K562 (cell line): ENCODE data around the gene CCDC78. TPM values are rescaled to one million over a fixed set of nuclear protein-coding genes. Genes with fewer than 3 reads are reported as not detected.
A peak's percentile ranks its signal among the peaks of the same experiment; 100 is the strongest.

Experiments used
- ATAC-seq: fragments of 200-7000 bp; cut with Tn5 transposase; 3 replicates; pipeline ENCODE4 v1.9.1; 2020; ENCODE audit warnings: moderate library complexity
- BruUV-seq: library from RNA; stranded (reverse); fragments of 400-500 nt; replicated peaks from 2 replicates; lab custom pipeline; 2021; lab: Mats Ljungman, UMichigan
- CTCF ChIA-PET: fragments of 300-600 bp; formaldehyde crosslinking; extraction: SDS; loops from one replicate; lab custom pipeline; 2021; ENCODE audit warnings: low intra/inter-chr PET ratio; lab: Yijun Ruan, JAX
- POLR2A ChIA-PET: fragments of 300-600, 350-650 bp; sonication (Branson Sonifier 250); formaldehyde crosslinking; extraction: SDS; loops from one replicate; lab custom pipeline; 2021; ENCODE audit warnings: antibody characterized with exemption, inconsistent platforms; lab: Yijun Ruan, JAX
- DNase-seq, 4 experiments: peaks; one replicate each; pipeline versions ENCODE4 v3.0.0 to v3.0.0-alpha.2; 2011 to 2018; ENCODE audit warnings: low spot score in 3 of 4, mixed read lengths in 3 of 4; ENCODE audit errors: extremely low read depth in 1 of 4
- FAIRE-seq: peaks from 2 replicates; lab custom pipeline; 2011; peaks lifted over from hg19 to GRCh38; lab: Jason Lieb, UNC
- H2AFZ ChIP-seq: 2 replicates; pipeline ENCODE4 v1.6.0; 2011; ENCODE audit warnings: low read depth, low read length, control low read depth, inconsistent platforms
- H3K27ac ChIP-seq: fragments of 200-600 bp; 3 replicates; pipeline ENCODE4 v1.8.0; 2011; ENCODE audit warnings: low read depth, mild to moderate bottlenecking, control low read depth, inconsistent platforms, low read length, moderate library complexity, mixed read lengths; ENCODE audit errors: extremely low read depth
- H3K27me3 ChIP-seq, 2 experiments: fragments of 300-600 bp in 1 of 2; 2 replicates in 1 of 2; 3 replicates in 1 of 2; pipeline versions ENCODE4 v1.6.0 to v1.8.0; 2011; ENCODE audit warnings: inconsistent platforms in 2 of 2, low read length in 2 of 2, mild to moderate bottlenecking in 1 of 2, mixed read lengths in 1 of 2, moderate library complexity in 1 of 2; ENCODE audit not compliant: control insufficient read depth in 2 of 2, insufficient read depth in 2 of 2
- H3K36me3 ChIP-seq: fragments of 300-600 bp; 3 replicates; pipeline ENCODE4 v1.8.0; 2011; ENCODE audit warnings: mild to moderate bottlenecking, low read length, inconsistent platforms; ENCODE audit not compliant: control insufficient read depth, insufficient read depth
- H3K4me1 ChIP-seq, 2 experiments: fragments of 200-600 bp in 1 of 2; replicated peaks in 1 of 2; 2 replicates in 1 of 2; 3 replicates in 1 of 2; pipeline versions ENCODE4 v1.5.1 to v1.8.0; 2011; ENCODE audit warnings: inconsistent platforms in 2 of 2, low read length in 2 of 2, mild to moderate bottlenecking in 1 of 2, mixed read lengths in 1 of 2, moderate library complexity in 1 of 2; ENCODE audit not compliant: control insufficient read depth in 2 of 2, insufficient read depth in 2 of 2
- H3K4me2 ChIP-seq: 2 replicates; pipeline ENCODE4 v1.6.1; 2011; ENCODE audit warnings: low read length, control low read depth, inconsistent platforms, mixed read lengths; ENCODE audit not compliant: insufficient read depth
- H3K4me3 ChIP-seq: fragments of 200-600 bp; sonication (generic), shearing (Covaris generic); 2 replicates; pipeline ENCODE4 v1.5.1; 2016; ENCODE audit warnings: control low read depth, inconsistent platforms
- H3K79me2 ChIP-seq: fragments of 200-600 bp; 3 replicates; pipeline ENCODE4 v1.8.0; 2011; ENCODE audit warnings: low read length, inconsistent platforms; ENCODE audit not compliant: control insufficient read depth, insufficient read depth
- H3K9ac ChIP-seq, 2 experiments: 2 replicates each; pipeline versions ENCODE4 v1.6.0 to v1.6.1; 2011; ENCODE audit warnings: low read depth in 2 of 2, low read length in 2 of 2, control low read depth in 1 of 2, inconsistent platforms in 1 of 2, mild to moderate bottlenecking in 1 of 2, mixed read lengths in 1 of 2; ENCODE audit not compliant: insufficient read depth in 1 of 2
- H3K9me1 ChIP-seq: one replicate; pipeline ENCODE4 v1.6.0; 2011; ENCODE audit warnings: inconsistent platforms, mild to moderate bottlenecking, low read length, moderate library complexity; ENCODE audit not compliant: control insufficient read depth, insufficient read depth
- H3K9me3 ChIP-seq: replicated peaks from 2 replicates; pipeline ENCODE4 v1.5.1; 2011; ENCODE audit warnings: low read depth, low read length, inconsistent platforms; ENCODE audit not compliant: control insufficient read depth, insufficient read depth
- H4K20me1 ChIP-seq: replicated peaks from 2 replicates; pipeline ENCODE4 v1.6.1; 2011; ENCODE audit warnings: low read length, inconsistent platforms, mixed read lengths; ENCODE audit not compliant: control insufficient read depth, insufficient read depth
- CCAR2 ChIP-seq: fragments of 200-400 bp; formaldehyde crosslinking; IDR thresholded peaks from 2 replicates; pipeline ENCODE4 v1.6.1; 2017; ENCODE audit warnings: mild to moderate bottlenecking, low read depth, low read length
- HNRNPL ChIP-seq: fragments of 200-400 bp; formaldehyde crosslinking; IDR thresholded peaks from 2 replicates; pipeline ENCODE4 v1.6.1; 2017; ENCODE audit warnings: low read depth, mild to moderate bottlenecking, low read length
- WGBS: fragments of 100-300 bp; shearing (Covaris generic); methylation state at CpG from one replicate; pipeline ENCODE4 v1.1.6; 2016; ENCODE audit warnings: low coverage, mixed read lengths; ENCODE audit not compliant: insufficient coverage; ENCODE audit errors: missing lambda C conversion rate; 5-methylcytosine and 5-hydroxymethylcytosine counted together
- in situ Hi-C: fragments of 300-500 bp; cut with MboI; formaldehyde crosslinking; loops from 4 replicates; pipeline ENCODE4 v1.15.0; 2018; ENCODE audit warnings: inconsistent platforms, mixed read lengths
- intact Hi-C: fragments of 100-400 bp; cut with micrococcal nuclease; formaldehyde crosslinking; loops from 2 replicates; pipeline ENCODE4 v1.14.2; 2022
- polyA plus RNA-seq, 8 experiments: library from polyadenylated mRNA; depleted of rRNA in 4 of 8; stranded (reverse) in 5 of 8; unstranded in 3 of 8; fragments of >200 nt; fragmentation: Nextera tagmentation in 2 of 8; fragmentation: Illumina TruSeq in 1 of 8; extraction: Ambion mirVana in 2 of 8; extraction: Trizol in 1 of 8; gene quantifications; 2 replicates each; pipeline versions ENCODE4 v1.2.1 to v1.2.3, GENCODE V29; 2011 to 2014; ENCODE audit warnings: inconsistent platforms in 1 of 8, missing spikeins in 1 of 8
- total RNA-seq, 7 experiments: library from RNA; depleted of rRNA in 6 of 7; stranded (reverse); fragments of >200 nt in 6 of 7; fragmentation: Illumina TruSeq in 2 of 7; extraction: Trizol in 2 of 7; gene quantifications; 2 replicates each; pipeline versions ENCODE4 v1.2.1 to v1.2.3, GENCODE V29; 2011 to 2021; ENCODE audit warnings: low replicate concordance in 1 of 7
- TF ChIP-seq, protein P1 (sequence below): sonication (generic); formaldehyde crosslinking; IDR thresholded peaks from 2 replicates; pipeline ENCODE4 v1.8.1; 2023; ENCODE audit warnings: mild to moderate bottlenecking, missing genetic modification reagents
- TF ChIP-seq, protein P2 (sequence below): sonication (generic); formaldehyde crosslinking; IDR thresholded peaks from 2 replicates; pipeline ENCODE4 v1.8.0; 2022; ENCODE audit warnings: missing genetic modification reagents, mild to moderate bottlenecking, moderate library complexity, borderline replicate concordance
- TF ChIP-seq, protein P3 (sequence below): sonication (generic); formaldehyde crosslinking; IDR thresholded peaks from 2 replicates; pipeline ENCODE4 v1.8.0; 2022; ENCODE audit warnings: missing genetic modification reagents, mild to moderate bottlenecking, borderline replicate concordance

The CCDC78 gene
- total and polyA plus RNA-seq, 9 of the 15 experiments (the other 6 are each of a cell fraction or from before 2014, with no cell fraction given), result 0.24 to 17.7 (median 2.9) TPM

DNA sequence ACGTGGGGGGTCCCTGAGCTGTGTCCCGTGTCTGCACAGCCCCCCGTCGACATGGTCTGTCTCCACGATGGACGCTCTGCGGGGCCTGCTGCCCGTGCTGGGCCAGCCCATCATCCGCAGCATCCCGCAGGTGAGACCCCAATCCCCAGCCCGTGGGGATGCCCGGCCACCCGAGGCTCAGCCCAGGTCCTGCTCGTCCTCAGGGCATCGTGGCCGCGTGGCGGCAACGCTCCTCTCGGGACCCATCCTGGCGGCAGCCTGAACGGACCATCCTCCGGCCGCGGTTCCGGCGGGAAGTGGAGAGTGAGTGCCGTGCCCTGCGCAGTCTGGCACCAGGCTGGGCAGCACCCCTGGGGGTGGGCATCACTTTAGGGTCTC, 39.2 kb upstream of the CCDC78 start:
- H3K27me3 ChIP-seq, result peaks cover 0 to 6% of the 10 kb centered on the region in 2 experiments; a peak in 1 of 5 replicates
- H3K4me3 ChIP-seq, result no peak overlapping the region
- no peak for FAIRE-seq
- no peaks in the 10 kb centered on the region for H3K9me1 ChIP-seq
- no peaks in the 10 kb centered on the region for H3K36me3 ChIP-seq
- no peak overlapping the region for H3K9ac ChIP-seq
- POLR2A ChIA-PET, result interaction anchor here (1.0 to 1.5 kb wide), 2 partner anchors 23 to 25 kb away, joined by 3 to 4 read pairs; partner anchors contain the start of gene CIAO3
- no peak overlapping the region for H3K27ac ChIP-seq
- H3K79me2 ChIP-seq, result no peaks in the 10 kb centered on the region
- in situ Hi-C loops (no loop called here), intact Hi-C loops (no loop called here)
- no peak for DNase-seq
- no peak overlapping the region for H2AFZ ChIP-seq
- CTCF ChIA-PET, result no interaction called here
- 66% methylated on average over 23 of the region's 29 CpGs for WGBS
- H3K4me1 ChIP-seq, result peaks cover 0 to 84% of the 10 kb centered on the region in 2 experiments; a peak in 2 of 5 replicates
- TF ChIP-seq HNRNPL (0 out of 2 replicates have a peak, but pooled peaks have one; percentile 58), CCAR2 (no peak)
- TF ChIP-seq, protein P1, sequence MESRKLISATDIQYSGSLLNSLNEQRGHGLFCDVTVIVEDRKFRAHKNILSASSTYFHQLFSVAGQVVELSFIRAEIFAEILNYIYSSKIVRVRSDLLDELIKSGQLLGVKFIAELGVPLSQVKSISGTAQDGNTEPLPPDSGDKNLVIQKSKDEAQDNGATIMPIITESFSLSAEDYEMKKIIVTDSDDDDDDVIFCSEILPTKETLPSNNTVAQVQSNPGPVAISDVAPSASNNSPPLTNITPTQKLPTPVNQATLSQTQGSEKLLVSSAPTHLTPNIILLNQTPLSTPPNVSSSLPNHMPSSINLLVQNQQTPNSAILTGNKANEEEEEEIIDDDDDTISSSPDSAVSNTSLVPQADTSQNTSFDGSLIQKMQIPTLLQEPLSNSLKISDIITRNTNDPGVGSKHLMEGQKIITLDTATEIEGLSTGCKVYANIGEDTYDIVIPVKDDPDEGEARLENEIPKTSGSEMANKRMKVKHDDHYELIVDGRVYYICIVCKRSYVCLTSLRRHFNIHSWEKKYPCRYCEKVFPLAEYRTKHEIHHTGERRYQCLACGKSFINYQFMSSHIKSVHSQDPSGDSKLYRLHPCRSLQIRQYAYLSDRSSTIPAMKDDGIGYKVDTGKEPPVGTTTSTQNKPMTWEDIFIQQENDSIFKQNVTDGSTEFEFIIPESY (CRISPR knock-in tag), result peak; percentile 44; the same call in 1 of the 2 replicates
- TF ChIP-seq, protein P2, sequence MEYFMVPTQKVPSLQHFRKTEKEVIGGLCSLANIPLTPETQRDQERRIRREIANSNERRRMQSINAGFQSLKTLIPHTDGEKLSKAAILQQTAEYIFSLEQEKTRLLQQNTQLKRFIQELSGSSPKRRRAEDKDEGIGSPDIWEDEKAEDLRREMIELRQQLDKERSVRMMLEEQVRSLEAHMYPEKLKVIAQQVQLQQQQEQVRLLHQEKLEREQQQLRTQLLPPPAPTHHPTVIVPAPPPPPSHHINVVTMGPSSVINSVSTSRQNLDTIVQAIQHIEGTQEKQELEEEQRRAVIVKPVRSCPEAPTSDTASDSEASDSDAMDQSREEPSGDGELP (CRISPR knock-in tag), result 0 out of 2 replicates have a peak, but pooled peaks have one; percentile 3
- TF ChIP-seq, protein P3, sequence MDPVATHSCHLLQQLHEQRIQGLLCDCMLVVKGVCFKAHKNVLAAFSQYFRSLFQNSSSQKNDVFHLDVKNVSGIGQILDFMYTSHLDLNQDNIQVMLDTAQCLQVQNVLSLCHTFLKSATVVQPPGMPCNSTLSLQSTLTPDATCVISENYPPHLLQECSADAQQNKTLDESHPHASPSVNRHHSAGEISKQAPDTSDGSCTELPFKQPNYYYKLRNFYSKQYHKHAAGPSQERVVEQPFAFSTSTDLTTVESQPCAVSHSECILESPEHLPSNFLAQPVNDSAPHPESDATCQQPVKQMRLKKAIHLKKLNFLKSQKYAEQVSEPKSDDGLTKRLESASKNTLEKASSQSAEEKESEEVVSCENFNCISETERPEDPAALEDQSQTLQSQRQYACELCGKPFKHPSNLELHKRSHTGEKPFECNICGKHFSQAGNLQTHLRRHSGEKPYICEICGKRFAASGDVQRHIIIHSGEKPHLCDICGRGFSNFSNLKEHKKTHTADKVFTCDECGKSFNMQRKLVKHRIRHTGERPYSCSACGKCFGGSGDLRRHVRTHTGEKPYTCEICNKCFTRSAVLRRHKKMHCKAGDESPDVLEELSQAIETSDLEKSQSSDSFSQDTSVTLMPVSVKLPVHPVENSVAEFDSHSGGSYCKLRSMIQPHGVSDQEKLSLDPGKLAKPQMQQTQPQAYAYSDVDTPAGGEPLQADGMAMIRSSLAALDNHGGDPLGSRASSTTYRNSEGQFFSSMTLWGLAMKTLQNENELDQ (CRISPR knock-in tag), result no peak
- TF ChIP-seq, all 486 proteins: peak for 3
- no peaks in the 10 kb centered on the region for H3K9me3 ChIP-seq
- 0 out of 2 replicates have a peak, but pooled peaks cover 3% of the 10 kb centered on the region for H4K20me1 ChIP-seq
- H3K4me2 ChIP-seq, result no peak overlapping the region
- BruUV-seq, result no TSS peak
- ATAC-seq, result no peak
